GM18517 (cell line): ENCODE data around the gene WAS.
"Not testable (repeated sequence)": the region's sequence is repeated elsewhere in the genome, so short reads cannot be mapped to it uniquely, and the experiment has no call there.

ENCODE experiments used
- ATAC-seq: cut with Tn5 transposase; IDR thresholded peaks from one replicate; pipeline ENCODE4 v1.9.1; 2021; ENCODE audit warnings: mild to moderate bottlenecking, moderate library complexity; ENCODE audit not compliant: unreplicated experiment

WAS gene

GRCh38 chrX:48683411-48683982 lies at the start of gene WAS:
TSS of gene WAS (plus strand) at chrX:48683799. CDS start at chrX:48683854, 55 bp downstream.
- ATAC-seq, result peak; percentile 55

GRCh38 chrX:48636301-48636700 lies 47.3 kb upstream of the WAS start:
- ATAC-seq, result no peak

- ATAC-seq, result no peak
These were observed 46.8 kb upstream of the WAS start for GRCh38 chrX:48636776-48637175.

GRCh38 chrX:48645669-48646068 lies 37.9 kb upstream of the WAS start:
- no peak for ATAC-seq

- ATAC-seq, result no peak
These were observed 35.3 kb upstream of the WAS start for GRCh38 chrX:48648336-48648751.

- no peak for ATAC-seq
These were observed 34.5 kb upstream of the WAS start for GRCh38 chrX:48649102-48649501.

- not testable (repeated sequence) for ATAC-seq
These were observed 31.5 kb upstream of the WAS start for GRCh38 chrX:48652055-48652579.

- not testable (repeated sequence) for ATAC-seq
These were observed 28.9 kb upstream of the WAS start for GRCh38 chrX:48654746-48655145.

- not testable (repeated sequence) for ATAC-seq
These were observed 23.9 kb upstream of the WAS start for GRCh38 chrX:48659686-48660085.

GRCh38 chrX:48663241-48663640 lies 20.4 kb upstream of the WAS start:
- ATAC-seq, result no peak

GRCh38 chrX:48664156-48664555 lies 19.4 kb upstream of the WAS start:
- no peak for ATAC-seq

- ATAC-seq, result no peak
These were observed 17.6 kb upstream of the WAS start for GRCh38 chrX:48665991-48666390.

- no peak for ATAC-seq
These were observed 16.9 kb upstream of the WAS start for GRCh38 chrX:48666649-48667048.

GRCh38 chrX:48667509-48667908 lies 16.1 kb upstream of the WAS start:
- ATAC-seq, result no peak

- ATAC-seq, result not testable (repeated sequence)
These were observed 15.4 kb upstream of the WAS start for GRCh38 chrX:48668187-48668586.

GRCh38 chrX:48676106-48676892 lies 7.3 kb upstream of the WAS start:
- ATAC-seq, result peak; percentile 75

- peak; percentile 17 for ATAC-seq
These were observed 6.7 kb upstream of the WAS start for GRCh38 chrX:48676893-48677270.

- ATAC-seq, result no peak
These were observed 6.1 kb upstream of the WAS start for GRCh38 chrX:48677516-48677915.

GRCh38 chrX:48680467-48680866 lies 3.1 kb upstream of the WAS start:
- not testable (repeated sequence) for ATAC-seq

- not testable (repeated sequence) for ATAC-seq
These were observed 2.7 kb upstream of the WAS start for GRCh38 chrX:48680925-48681324.

- no peak for ATAC-seq
These were observed 1.9 kb upstream of the WAS start for GRCh38 chrX:48681539-48682183.

GRCh38 chrX:48682795-48683194 lies 804 bp upstream of the WAS start:
- ATAC-seq, result not testable (repeated sequence)
